GM23248 (cell line): ENCODE measurements around the gene RAF1.
"Not testable (repeated sequence)": the region's sequence is repeated elsewhere in the genome, so short reads cannot be mapped to it uniquely, and the experiment has no call there.

ENCODE experiments used
- EZH2 ChIP-seq: fragments of 200-600 bp; sonication (generic); IDR thresholded peaks from 2 replicates; pipeline ENCODE4 v1.6.1; 2018; ENCODE audit warnings: antibody characterized with exemption, mild to moderate bottlenecking; ENCODE audit not compliant: insufficient read depth, poor library complexity, severe bottlenecking
- EZH2phosphoT487 ChIP-seq: fragments of 200-600 bp; sonication (generic); IDR thresholded peaks from 2 replicates; pipeline ENCODE4 v1.6.1; 2018; ENCODE audit warnings: antibody characterized with exemption, moderate library complexity, mild to moderate bottlenecking, low read depth; ENCODE audit not compliant: insufficient read depth

DNA sequence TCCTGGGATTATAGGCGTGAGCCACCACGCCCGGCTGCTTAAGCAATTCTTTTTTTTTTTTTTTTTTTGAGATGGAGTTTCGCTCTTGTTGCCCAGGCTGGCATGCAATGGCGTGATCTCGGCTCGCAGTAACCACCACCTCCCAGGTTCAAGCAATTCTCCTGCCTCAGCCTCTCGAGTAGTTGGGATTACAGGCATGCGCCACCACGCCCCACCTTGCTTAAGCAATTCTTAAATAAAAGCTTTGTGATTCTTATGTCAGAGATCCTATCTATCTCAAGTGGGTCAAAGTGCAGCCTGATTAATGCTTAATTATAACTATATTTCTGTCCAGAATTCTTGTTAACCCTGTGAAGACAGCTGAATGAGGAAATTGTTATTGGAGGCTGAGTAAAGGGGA, 37.7 kb upstream of the RAF1 start:
- TF ChIP-seq EZH2phosphoT487, EZH2: not testable (repeated sequence)
